Anterior cingulate cortex (tissue), 58 donors: ENCODE data around the gene OSER1.
"Not testable (repeated sequence)": the region's sequence is repeated elsewhere in the genome, so short reads cannot be mapped to it uniquely, and the experiment has no call there.

Experiments used
- DNase-seq, 58 donors: peaks; one replicate each; lab custom pipeline; 2025; lab: John Stamatoyannopoulos, UW

Gene OSER1

GRCh38 chr20:44210406-44211176 lies at the start of gene OSER1:
Gene OSER1, minus strand, starts transcription at chr20:44210771. Its CDS starts 3,814 bp downstream, at chr20:44206957.
- DNase-seq: peak; percentile 68 to 98 (median 95)

DNA sequence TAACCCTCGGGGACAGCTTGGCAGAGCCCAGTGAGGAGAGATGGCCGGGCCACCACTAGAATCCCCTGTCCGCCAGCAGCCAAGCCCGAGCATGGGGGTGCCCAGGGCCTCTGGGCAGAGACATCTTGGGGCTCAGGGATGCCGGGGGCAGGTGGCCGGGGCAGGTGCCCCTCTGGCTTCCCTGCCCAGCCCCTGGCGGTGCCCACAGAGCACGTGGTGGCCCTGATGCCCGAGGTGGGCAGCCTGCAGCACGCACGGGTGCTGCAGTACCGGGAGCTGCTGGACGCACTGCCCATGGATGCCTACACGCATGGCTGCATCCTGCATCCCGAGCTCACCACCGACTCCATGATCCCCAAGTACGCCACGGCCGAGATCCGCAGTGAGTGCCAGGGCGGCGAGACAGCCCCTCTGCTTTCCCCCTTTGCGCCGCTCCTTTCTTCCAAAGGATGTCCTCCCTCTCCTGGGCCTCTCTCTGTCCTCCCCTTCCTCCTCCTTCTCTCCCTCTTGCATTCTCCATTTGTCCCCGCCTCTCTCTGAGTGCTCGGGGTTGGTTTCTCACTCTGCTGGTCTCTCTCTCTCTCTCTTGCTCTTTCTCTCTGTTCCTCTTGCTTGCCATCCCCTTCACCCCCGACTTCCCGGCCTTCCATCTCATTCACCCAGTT lies 47.8 kb upstream of the OSER1 start:
- DNase-seq: no peak

DNA sequence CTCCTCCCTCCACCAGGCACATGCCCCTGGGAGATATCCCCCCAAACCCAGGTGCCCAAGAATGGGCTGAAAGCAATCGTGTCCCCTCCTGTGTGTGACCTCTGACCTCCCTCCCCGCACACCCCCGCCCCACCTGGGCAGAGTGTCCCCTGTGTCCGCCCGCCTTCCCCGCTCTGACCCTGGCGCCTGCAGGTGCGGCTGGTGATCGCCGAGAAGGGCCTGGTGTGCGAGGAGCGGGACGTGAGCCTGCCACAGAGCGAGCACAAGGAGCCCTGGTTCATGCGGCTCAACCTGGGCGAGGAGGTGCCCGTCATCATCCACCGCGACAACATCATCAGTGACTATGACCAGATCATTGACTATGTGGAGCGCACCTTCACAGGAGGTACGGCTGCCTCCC lies 46.4 kb upstream of the OSER1 start:
- DNase-seq: no peak

GRCh38 chr20:44255942-44256341 lies 45.4 kb upstream of the OSER1 start:
- no peak for DNase-seq

- DNase-seq: no peak
Observed at GRCh38 chr20:44254073-44254472, 43.5 kb upstream of the OSER1 start.

GRCh38 chr20:44253528-44253927 lies 43.0 kb upstream of the OSER1 start:
- no peak for DNase-seq

DNA sequence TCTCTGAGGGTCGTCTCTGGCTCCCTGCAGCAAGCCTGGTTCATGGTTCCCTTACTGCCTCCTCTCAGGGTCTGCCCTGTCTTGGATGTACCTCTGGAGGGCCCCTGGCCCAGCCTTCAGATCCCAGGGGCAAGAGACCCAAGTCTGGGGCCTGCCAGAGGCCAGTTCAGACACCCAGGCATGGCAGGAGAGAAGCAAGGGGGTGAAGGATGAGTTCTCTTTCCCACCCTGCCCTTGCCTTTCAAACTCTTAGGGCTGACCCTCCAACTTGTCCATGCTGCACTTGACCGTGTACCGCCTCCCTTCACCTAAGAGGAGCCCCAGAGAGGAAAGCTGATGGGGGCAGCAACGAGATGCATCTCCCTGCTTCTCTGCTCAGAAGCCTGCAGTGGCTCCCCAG lies 40.7 kb upstream of the OSER1 start:
- no peak for DNase-seq

- no peak for DNase-seq
Observed at GRCh38 chr20:44248410-44248759, 37.8 kb upstream of the OSER1 start.

DNA sequence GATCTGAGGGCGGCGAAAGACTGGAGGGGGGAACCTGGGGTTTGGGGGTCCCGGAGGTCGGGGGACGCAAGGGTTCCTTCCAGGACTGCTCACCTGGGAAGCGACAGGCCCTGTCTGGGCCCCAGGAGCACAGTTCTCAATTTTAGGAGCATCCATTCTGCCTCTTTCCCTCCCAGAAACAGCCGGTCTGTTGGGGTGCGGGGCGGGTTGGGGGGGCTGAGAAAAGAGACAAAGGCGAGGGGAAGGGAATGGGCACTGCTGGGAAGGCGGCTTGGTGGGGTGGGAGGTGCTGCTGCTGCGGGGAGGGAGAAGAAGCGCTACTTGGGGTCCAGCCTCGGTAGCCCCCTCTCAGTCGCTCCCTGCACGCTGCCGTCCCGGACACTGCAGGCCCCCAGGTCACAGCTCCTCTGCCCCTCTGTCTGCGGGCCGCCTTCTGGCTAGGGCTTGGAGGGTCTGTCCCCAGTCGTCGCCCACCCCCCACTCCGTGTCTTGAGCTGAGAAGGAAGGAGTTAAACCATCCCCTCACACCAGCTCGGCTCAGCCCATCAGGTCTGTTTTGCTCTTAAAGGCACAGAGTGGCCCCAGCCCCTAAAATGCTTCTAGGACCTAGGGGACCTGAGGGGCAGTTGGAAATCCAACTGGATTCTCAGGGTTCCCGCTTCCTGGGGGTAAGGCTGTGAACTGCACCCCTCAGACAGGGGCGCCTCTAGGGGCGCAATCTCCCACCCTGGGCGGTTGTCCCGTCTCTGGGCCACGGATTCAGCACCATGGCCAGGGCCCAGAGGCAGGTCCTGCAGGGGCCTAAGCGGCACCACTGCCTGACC lies 37.2 kb upstream of the OSER1 start:
- peak in 22 of 58 donors; percentile 2 to 53 (median 14) for DNase-seq

GRCh38 chr20:44247131-44247571 lies 36.6 kb upstream of the OSER1 start, which contains the start of gene GDAP1L1:
Gene GDAP1L1, plus strand, starts transcription at chr20:44247308. Its CDS starts 27 bp downstream, at chr20:44247335.
- DNase-seq: peak in 53 of 58 donors; percentile 6 to 74 (median 41)

DNA sequence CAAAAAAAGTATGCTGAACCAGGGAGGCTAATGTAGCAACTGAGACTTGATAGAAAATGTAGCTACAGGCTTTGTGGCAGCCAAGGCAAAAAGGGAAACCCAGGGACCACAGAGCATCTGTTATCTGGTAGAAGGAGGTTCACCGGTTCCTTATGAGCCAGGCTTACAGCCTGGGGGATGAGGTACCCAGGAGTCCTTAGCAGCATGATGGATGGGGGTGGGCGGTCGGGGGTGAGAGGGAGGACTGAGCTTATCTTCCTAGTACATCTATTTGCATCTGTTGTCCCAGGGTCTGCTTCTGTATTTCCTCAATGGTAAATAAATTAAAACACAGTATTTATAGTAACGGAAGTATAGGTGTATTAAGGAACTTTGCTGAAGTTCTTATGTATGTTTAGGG lies 35.4 kb upstream of the OSER1 start:
- DNase-seq: no peak

- DNase-seq: no peak
Observed at GRCh38 chr20:44241796-44242195, 31.2 kb upstream of the OSER1 start.

DNA sequence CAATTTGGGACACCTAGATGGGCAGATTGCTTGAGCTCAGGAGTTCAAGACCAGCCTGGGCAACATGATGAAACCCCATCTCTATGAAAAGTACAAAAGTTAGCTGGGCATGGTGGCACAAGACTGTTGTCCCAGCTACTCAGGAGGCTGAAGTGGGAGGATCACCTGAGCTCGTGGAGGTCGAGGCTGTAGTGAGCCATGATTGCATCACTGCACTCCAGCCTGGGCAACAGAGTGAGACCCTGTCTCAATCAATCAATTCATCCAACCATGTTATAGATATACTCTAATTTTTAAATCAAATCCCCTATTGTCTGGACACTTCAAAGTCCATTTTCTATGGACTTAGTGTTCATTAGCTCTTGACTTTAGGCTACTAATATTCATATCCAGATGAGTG lies 26.3 kb upstream of the OSER1 start:
- not testable (repeated sequence) for DNase-seq

- no peak for DNase-seq
Observed at GRCh38 chr20:44235702-44236101, 25.1 kb upstream of the OSER1 start.

DNA sequence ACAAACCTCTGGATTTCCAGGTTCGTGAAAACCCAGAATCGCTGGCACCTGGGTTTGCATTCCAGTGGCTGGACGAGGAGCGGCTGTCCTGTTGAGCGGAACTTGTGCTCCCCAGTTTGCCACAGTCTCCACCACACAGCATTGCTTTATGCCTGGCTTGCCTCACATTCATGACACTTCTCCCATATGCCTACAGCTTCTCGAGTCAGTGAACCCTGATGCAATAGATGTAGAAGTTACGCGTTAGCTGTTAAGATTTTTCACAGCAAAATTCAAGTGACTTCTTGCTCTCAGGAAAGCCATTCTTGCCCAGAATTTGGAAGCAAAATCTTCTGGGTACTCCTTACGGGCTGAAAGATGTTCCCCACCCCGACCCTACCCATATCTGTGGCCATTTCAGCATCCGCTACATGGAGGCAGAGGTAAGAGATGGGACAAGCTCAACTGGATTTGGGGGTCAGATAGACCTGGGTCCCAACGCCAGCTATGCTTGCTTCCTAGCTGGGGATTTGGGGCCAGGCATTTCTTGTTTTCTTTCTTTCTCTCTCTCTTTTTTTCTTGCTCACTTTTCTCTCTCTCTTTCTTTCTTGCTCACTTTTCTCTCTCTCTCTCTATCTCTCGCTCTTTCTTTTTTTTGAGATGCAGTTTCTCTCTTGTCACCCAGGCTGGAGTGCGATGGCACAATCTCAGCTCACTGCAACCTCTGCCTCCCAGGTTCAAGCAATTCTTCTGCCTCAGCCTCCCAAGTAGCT lies 24.2 kb upstream of the OSER1 start:
- no peak for DNase-seq

DNA sequence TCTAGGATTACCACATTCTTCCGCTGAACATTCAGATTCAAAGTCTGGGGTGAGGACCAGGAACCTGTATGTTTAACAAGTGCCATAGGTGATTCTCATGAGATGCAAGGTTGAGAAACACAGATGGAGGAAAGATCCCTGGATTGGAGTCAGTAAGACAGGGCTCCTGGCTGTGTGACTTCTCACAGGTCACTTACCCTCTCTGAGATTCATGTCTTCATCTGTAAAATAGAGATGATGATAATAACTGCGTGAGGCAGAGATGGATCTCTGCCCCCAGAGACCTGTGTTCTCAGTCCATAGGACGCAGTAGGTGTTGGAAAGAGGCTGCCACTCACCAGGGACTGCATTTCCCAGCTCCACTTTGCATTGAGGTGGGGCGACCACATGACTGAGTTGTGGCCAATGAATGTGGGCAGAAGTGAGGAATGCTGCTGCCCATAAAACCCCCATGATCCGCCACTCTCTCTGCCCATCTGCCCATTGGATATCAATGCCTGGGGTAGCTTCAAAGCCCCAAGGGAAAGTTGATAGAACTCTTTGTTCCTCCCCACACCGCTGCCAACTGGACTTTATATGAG lies 23.0 kb upstream of the OSER1 start:
- no peak for DNase-seq

DNA sequence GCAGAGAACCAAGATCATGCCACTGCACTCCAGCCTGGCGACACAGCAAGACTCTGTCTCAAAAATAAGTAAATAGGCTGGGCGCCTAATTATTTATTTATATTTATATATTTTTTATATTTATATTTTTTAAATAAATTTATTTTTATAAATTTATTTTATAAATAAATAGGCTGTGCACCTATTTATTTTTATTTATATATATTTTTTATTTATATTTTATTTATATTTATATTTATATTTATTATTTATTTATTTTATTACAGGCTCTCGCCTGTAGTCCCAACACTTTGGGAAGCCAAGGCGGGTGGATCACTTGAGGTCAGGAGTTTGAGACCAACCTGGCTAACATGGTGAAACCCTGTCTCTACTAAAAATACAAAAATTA lies 21.9 kb upstream of the OSER1 start:
- DNase-seq: not testable (repeated sequence)

- DNase-seq: no peak
Observed at GRCh38 chr20:44231713-44232468, 21.3 kb upstream of the OSER1 start.

DNA sequence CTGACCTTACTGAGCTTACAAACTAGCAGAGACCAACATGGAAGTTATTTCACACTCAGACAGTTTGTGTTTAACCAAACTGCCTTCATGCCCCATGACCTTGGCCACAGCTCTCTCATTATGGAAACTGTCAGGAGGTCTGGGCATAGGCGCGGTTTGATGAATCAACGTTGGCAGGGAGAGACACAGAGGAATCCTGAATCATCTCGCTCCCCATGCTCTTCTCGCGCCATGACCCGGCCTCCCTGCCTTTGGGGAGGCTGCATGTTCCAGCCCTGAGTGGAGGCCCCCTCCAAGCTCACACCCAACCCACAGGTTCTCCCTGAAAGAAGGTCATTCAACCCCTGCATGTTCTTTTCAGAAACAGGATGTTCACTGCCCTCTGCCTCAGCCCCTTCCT lies 20.6 kb upstream of the OSER1 start:
- DNase-seq: no peak
